Activated T-helper 17 cell treated with anti-CD3 and anti-CD28 coated beads, Interleukin-2, amount 50 U/mL, for 72 hours (primary cell): Measurements from ENCODE around the gene ZNF787. TPM values are rescaled to one million over a fixed set of nuclear protein-coding genes. Genes with fewer than 3 reads are reported as not detected.

ENCODE experiments used
- ATAC-seq: fragments of 150-1000 bp; cut with Tn5 transposase; replicated peaks from 2 replicates; pipeline ENCODE4 v1.10.0; 2021; ENCODE audit warnings: mild to moderate bottlenecking, moderate library complexity
- H3K27ac Mint-ChIP-seq: one replicate; pipeline ENCODE4 v1.8.0; 2022; ENCODE audit warnings: mixed read lengths
- H3K27me3 Mint-ChIP-seq: one replicate; pipeline ENCODE4 v1.8.0; 2022; ENCODE audit warnings: mixed read lengths
- H3K36me3 Mint-ChIP-seq: one replicate; pipeline ENCODE4 v1.8.0; 2022; ENCODE audit warnings: low read depth, mild to moderate bottlenecking, mixed read lengths
- H3K4me1 Mint-ChIP-seq: one replicate; pipeline ENCODE4 v1.8.0; 2022; ENCODE audit warnings: mixed read lengths
- H3K4me3 Mint-ChIP-seq: one replicate; pipeline ENCODE4 v1.8.0; 2022; ENCODE audit warnings: mild to moderate bottlenecking, mixed read lengths
- H3K9me3 Mint-ChIP-seq: one replicate; pipeline ENCODE4 v1.8.0; 2022; ENCODE audit warnings: mixed read lengths
- total RNA-seq, 2 donors: library from RNA; stranded (reverse); gene quantifications; one replicate each; pipeline ENCODE4 v1.2.3, GENCODE V29; 2022

Gene ZNF787
- total RNA-seq: 10 to 100 TPM; 27.8 to 33.2 TPM

DNA sequence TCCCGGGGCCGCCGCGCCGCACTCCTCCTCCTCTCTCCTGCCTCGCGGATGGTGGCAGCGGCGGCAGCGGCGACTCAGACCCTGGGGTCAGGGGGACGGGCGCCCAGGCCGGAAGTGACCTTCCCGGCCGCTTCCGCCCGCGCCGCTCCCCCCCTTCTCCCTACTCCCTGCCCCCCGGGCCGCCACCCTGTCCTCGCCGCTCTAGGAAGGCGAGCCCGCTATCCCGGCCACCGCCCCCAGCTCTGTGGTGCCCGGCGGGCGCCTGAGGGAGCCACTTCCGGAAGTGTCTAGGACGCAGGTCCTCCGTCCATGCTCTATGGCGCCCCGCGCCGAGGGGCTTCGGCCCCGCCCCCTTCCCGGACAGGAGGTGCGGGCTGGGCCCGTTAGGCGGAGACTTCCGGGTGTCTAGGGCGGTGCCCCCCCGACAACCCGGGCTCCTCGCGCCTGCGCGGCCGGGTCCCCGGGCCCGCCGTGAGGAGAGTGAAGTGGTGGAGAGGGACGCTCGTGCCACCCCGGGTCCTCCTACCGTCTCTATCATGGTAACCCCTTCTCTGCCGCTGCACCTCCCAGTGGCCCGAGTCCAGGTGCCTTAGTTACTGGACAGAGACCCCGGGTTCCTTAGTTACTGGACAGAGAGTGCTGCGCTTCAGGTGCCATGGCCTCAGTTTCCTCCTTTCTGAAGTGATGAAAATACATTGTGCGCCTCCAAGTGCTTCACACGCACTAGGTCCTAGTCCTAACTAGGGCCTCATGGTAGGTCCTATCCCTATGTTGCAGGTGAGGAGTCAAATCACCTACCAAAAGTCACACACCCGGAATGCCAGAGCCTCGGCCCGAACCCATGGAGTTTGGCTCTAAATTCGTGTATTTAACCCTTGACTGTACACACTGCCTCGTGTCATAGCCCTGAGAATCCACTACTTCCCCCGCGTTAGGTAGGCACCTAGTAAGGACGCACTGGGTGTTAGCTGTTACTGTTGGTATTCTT lies at the start of gene ZNF787:
TSS of gene ZNF787 (minus strand) at position 116 of the 988 bp plus-strand sequence. CDS start 18,078 bp downstream, outside the sequence.
- H3K27ac Mint-ChIP-seq: peak within 1 kb of the TSS; percentile 91
- H3K4me1 Mint-ChIP-seq: no peaks in the 10 kb centered on the region
- ATAC-seq: peak; percentile 87
- no peaks in the 10 kb centered on the region for H3K27me3 Mint-ChIP-seq
- H3K36me3 Mint-ChIP-seq: peaks cover 10% of the 10 kb centered on the region
- H3K9me3 Mint-ChIP-seq: no peaks in the 10 kb centered on the region
- H3K4me3 Mint-ChIP-seq: peak within 1 kb of the TSS; percentile 86

DNA sequence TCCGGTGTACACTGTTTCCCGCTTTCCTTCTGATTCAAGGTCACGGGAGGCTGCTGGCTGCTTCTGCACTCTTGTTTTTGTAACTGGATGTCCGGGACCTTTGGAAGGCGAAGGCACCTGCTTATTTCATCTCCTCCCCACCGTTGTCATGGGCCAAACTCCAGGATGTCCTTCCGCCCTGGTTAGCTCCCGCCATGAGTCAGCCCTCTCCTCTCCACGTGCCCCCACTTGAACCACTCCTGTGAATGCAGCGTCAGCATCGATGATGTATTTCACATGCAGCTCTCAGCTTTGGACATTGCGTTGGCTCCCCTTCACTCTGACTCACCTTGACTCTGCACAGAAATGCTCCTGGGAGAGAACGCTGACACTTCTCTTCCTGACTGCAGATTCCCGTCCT lies 49.2 kb upstream of the ZNF787 start:
- Mint-ChIP-seq H3K4me1 (no peaks in the 10 kb centered on the region), H3K36me3 (no peaks in the 10 kb centered on the region), H3K27ac (no peak overlapping the region), H3K4me3 (no peak overlapping the region), H3K9me3 (no peaks in the 10 kb centered on the region), H3K27me3 (peaks cover 18% of the 10 kb centered on the region)
- no peak for ATAC-seq

DNA sequence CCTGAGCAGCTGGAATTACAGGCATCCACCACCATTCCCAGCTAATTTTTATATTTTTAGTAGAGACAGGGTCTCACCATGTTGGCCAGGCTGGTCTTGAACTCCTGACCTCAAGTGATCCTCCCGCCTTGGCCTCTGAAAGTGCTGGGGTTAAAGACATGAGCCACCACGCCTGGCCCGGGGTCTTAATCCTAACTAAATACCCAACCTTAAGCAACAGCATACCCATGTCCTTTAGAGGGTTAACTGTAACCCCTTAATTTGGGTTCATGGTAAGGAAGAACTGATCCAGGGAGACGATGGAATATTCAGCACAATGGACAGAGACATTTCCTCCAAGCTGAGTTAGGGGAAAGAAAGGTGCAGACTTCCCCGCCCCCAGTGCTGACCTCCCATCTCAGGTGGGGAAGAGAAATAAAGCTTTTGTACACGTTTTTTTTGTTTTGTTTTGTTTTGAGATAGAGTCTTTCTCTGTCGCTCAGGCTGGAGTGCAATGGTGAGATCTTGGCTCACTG lies 46.0 kb upstream of the ZNF787 start:
- Mint-ChIP-seq H3K9me3 (no peaks in the 10 kb centered on the region), H3K36me3 (no peaks in the 10 kb centered on the region), H3K4me3 (no peak overlapping the region), H3K27me3 (peaks cover 12% of the 10 kb centered on the region), H3K27ac (no peak overlapping the region), H3K4me1 (peaks cover 3% of the 10 kb centered on the region)
- no peak for ATAC-seq

DNA sequence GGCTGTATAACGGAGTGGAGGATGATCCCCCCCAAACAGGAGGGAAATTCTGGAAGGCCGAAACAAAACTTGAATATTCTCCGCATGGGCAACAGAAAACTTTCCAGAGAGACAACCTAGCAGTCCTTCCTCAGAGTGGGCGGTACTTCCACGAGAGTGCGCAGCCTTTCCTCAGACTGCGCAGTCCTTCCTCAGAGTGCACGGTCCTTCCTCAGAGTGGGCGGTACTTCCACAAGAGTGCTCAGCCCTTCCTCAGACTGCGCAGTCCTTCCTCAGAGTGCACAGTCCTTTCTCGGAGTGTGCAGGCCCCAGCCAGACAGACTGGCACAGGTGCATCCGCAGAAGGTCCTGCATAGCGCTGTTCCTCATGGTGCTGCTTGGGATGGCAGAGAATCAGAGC lies 42.0 kb upstream of the ZNF787 start:
- H3K27me3 Mint-ChIP-seq: peaks cover 4% of the 10 kb centered on the region
- H3K4me1 Mint-ChIP-seq: peaks cover 13% of the 10 kb centered on the region
- peaks cover 23% of the 10 kb centered on the region for H3K36me3 Mint-ChIP-seq
- no peak overlapping the region for H3K4me3 Mint-ChIP-seq
- no peak for ATAC-seq
- H3K27ac Mint-ChIP-seq: no peak overlapping the region
- no peaks in the 10 kb centered on the region for H3K9me3 Mint-ChIP-seq

DNA sequence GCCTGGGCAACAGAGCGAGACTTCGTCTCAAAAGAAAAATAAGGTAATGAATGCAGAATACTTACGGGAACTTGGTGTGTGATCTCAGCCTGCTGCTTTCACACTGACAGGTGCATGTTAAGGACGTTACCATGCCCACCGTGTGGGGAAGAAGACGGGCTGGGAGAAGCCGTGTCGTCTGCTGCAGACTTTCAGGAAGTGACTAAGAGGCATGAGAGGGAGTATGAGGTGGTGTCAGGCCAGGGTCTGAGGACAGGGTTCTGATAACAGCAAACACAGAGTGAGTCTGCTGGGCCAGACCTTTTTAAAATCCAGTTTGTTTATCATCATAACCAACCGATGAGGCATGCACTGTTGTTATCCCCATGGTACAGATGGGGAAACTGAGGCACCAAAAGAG lies 41.2 kb upstream of the ZNF787 start:
- Mint-ChIP-seq H3K27me3 (peaks cover 4% of the 10 kb centered on the region), H3K27ac (peak overlapping the region; percentile 33)

DNA sequence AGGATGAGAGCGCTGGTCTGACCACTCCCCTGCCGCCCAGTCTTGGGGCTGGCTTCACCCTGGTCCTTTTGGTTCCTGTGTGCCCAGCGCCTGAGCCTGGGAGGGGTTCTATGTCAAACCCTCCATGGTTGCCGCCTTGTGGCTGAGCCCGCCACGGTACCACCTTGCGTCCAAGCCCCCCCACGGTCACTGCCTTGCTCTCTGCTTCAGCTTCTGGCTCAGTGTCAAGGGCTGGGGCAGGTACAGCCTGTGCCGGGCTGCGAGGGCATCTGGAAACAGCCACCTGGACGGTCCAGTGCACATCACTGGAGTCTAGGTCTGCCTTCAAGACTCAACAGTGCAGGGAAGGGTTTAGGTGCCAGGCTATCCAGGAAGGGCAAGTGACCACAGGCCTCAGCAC lies 40.4 kb upstream of the ZNF787 start:
- Mint-ChIP-seq H3K36me3 (peaks cover 39% of the 10 kb centered on the region), H3K27ac (no peak overlapping the region), H3K9me3 (no peaks in the 10 kb centered on the region), H3K4me1 (peaks cover 13% of the 10 kb centered on the region), H3K27me3 (peaks cover 4% of the 10 kb centered on the region), H3K4me3 (no peak overlapping the region)
- ATAC-seq: no peak

More for the DNA sequence above, 41.2 kb upstream of the ZNF787 start:
- Mint-ChIP-seq H3K4me1 (peaks cover 13% of the 10 kb centered on the region), H3K4me3 (no peak overlapping the region), H3K9me3 (no peaks in the 10 kb centered on the region), H3K36me3 (peaks cover 32% of the 10 kb centered on the region)
- peak; percentile 78 for ATAC-seq

DNA sequence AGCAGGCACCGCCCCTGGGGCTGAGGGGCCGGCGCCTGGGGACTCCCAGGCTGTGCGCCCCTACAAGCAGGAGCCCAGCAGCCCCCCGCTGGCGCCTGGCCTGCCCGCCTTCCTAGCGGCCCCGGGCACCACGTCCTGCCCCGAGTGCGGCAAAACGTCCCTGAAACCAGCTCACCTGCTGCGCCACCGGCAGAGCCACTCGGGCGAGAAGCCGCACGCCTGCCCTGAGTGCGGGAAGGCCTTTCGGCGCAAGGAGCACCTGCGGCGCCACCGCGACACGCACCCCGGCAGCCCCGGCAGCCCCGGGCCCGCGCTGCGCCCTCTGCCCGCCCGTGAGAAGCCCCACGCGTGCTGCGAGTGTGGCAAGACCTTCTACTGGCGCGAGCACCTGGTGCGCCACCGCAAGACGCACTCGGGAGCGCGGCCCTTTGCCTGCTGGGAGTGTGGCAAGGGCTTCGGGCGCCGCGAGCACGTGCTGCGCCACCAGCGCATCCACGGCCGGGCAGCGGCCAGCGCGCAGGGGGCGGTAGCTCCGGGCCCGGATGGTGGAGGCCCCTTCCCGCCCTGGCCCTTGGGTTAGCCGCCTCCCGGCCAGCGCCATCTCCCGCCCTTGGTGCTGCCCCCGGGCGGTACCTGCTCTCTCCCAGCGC lies 38.7 kb upstream of the ZNF787 start:
- H3K9me3 Mint-ChIP-seq: no peaks in the 10 kb centered on the region
- H3K27ac Mint-ChIP-seq: no peak overlapping the region
- H3K27me3 Mint-ChIP-seq: peaks cover under 1% of the 10 kb centered on the region

DNA sequence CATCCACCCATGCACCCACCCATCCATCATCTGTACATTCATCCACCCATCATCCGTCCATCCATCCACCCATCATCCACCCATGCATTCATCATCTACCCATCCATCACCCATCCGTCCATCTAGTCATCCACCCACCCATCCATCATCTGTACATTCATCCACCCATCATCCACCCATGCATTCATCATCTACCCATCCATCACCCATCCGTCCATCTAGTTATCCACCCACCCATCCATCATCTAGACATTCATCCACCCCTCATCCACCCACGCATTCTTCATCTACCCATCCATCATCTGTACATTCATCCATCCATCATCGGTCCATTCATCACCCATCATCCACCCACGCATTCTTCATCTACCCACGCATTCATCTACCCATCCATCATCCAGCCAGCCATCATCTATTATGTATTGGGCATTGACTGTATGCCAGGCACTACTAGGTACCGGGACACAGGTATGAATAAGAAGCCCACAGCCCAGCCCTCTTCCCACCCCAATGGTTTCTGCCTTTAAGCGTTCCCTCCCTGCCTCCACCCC lies 38.0 kb upstream of the ZNF787 start:
- Mint-ChIP-seq H3K9me3 (no peaks in the 10 kb centered on the region), H3K4me1 (peaks cover 13% of the 10 kb centered on the region), H3K27ac (no peak overlapping the region), H3K4me3 (no peak overlapping the region), H3K36me3 (peaks cover 58% of the 10 kb centered on the region), H3K27me3 (no peaks in the 10 kb centered on the region)
- ATAC-seq: peak; percentile 38

More for the DNA sequence above, 38.7 kb upstream of the ZNF787 start:
- H3K4me3 Mint-ChIP-seq: no peak overlapping the region
- peaks cover 57% of the 10 kb centered on the region for H3K36me3 Mint-ChIP-seq
- H3K4me1 Mint-ChIP-seq: peaks cover 13% of the 10 kb centered on the region
- ATAC-seq: no peak

DNA sequence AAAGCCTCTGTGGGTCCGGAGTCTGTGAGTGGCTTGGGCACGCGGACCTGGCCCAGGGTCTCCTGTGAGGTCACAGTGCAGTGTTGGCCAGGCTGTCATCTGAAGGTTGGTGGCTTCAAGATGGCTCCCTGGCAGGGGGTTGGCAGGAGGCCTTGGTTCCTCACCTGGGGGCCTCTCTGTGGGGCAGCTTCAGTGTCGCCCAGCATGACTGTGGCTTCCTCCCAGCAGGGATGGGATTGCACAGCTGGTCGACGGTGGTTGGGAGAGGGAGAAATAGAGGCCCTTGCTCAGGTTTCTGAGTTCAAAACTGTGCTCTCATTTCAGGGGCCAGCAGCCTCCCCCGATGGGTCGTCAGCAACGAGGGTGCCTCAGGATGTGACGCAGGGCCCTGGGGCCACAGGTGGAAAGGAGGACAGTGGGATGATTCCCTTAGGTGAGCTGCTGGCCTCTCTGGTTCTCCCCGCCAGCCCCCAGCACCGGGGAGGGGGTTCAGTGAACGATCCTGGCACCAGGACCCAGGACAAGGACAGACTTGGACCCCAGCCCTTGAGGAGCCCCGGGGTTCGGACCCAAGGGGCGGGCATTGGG lies 37.2 kb upstream of the ZNF787 start:
- H3K36me3 Mint-ChIP-seq: peaks cover 67% of the 10 kb centered on the region
- no peak overlapping the region for H3K27ac Mint-ChIP-seq
- peaks cover 19% of the 10 kb centered on the region for H3K4me1 Mint-ChIP-seq
- H3K27me3 Mint-ChIP-seq: no peaks in the 10 kb centered on the region
- no peak for ATAC-seq
- H3K4me3 Mint-ChIP-seq: no peak overlapping the region
- H3K9me3 Mint-ChIP-seq: no peaks in the 10 kb centered on the region

DNA sequence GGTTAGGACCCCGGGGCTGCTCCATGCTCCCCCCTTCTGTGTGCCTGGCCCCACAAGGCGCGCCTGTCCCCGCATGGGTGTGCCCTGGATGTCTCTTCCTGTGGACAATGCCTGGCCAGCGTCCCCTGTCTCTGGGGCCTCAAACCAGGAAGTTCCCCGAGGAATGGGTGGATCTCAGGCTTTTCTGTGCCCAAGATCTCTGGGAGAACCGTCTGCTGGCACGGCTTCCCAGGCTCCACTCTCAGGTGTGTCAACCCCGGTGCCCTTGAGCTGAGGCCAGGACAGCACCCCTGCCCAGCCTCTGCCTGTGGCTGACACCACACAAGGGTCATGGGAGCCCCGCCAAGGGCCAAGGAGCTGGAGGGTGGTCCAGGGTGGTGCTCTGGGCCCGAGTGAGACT lies 35.7 kb upstream of the ZNF787 start:
- H3K27ac Mint-ChIP-seq: no peak overlapping the region
- peaks cover 17% of the 10 kb centered on the region for H3K4me1 Mint-ChIP-seq
- peaks cover 76% of the 10 kb centered on the region for H3K36me3 Mint-ChIP-seq
- no peak overlapping the region for H3K4me3 Mint-ChIP-seq
- H3K27me3 Mint-ChIP-seq: no peaks in the 10 kb centered on the region
- no peaks in the 10 kb centered on the region for H3K9me3 Mint-ChIP-seq
- no peak for ATAC-seq

DNA sequence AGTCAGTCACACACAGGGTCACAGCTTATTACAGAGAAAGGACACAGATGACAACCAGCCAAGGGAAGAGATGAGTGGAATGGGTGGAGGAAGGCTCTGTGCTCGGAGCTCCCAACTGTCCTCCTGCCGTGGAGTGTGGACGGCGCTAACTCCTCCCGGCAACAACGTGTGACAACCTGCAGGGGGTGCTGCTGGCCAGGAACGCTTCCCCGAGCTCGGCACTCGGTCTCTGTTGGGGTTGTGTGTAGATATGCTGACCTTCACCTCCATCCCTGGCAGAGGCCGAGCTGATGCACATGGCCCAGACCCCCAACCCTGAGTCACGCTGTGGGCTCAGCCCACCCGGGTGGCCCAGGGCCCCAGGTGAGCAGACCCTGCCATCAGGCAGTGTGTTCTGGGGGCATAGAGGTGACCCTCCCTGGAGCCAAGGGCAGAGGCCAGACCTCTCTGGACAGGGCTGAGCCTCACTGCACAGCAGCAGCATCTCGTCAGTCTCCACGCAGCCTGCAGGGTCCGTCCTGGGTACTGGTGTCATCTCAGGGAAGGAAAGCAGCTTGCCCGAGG lies 34.1 kb upstream of the ZNF787 start:
- no peaks in the 10 kb centered on the region for H3K9me3 Mint-ChIP-seq
- H3K27me3 Mint-ChIP-seq: no peaks in the 10 kb centered on the region
- no peak overlapping the region for H3K27ac Mint-ChIP-seq
- peak; percentile 19 for ATAC-seq
- H3K36me3 Mint-ChIP-seq: peaks cover 73% of the 10 kb centered on the region
- H3K4me1 Mint-ChIP-seq: peaks cover 19% of the 10 kb centered on the region
- no peak overlapping the region for H3K4me3 Mint-ChIP-seq

DNA sequence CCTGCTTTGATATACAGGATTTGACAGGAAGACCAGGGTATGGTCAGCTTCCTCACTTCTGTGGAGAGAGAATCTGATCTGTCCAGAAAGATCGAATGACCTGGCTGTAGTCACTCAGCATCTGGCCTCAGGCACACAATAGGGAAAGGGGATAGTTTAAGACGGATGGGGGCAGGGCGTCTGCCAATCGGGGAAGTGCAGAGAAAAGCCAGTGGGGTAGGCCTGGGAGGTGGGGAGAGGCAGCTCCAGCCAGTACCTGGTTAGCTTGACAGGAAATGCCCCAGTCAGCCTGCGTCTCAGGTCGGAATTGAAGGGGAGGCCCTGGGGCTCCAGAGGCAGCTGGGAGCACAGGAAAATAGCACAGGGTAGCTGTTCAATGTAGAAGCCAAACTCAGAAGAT lies 32.4 kb upstream of the ZNF787 start:
- no peak overlapping the region for H3K4me3 Mint-ChIP-seq
- H3K27ac Mint-ChIP-seq: peak overlapping the region; percentile 74
- peaks cover 72% of the 10 kb centered on the region for H3K36me3 Mint-ChIP-seq
- no peaks in the 10 kb centered on the region for H3K27me3 Mint-ChIP-seq
- no peak for ATAC-seq
- no peaks in the 10 kb centered on the region for H3K9me3 Mint-ChIP-seq
- peaks cover 12% of the 10 kb centered on the region for H3K4me1 Mint-ChIP-seq

DNA sequence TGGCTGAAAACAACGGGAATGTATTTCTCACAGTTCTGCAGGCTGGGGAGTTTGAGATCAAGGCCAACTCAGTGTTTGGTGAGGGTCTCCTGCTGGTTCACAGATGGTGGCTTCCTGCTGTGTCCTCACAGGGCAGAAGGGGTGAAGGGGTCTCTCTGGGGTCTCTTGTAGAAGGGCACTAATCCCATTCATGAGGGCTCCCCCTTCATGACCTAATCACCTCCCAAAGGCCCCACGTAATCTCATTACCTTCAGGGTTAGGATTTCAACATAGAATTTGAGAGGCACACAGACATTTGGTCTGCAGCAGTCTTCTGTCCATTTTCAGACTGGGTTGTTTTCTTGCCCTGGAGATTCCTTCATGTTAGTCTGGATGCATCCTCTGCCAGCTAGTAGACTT lies 31.5 kb upstream of the ZNF787 start:
- Mint-ChIP-seq H3K27ac (no peak overlapping the region), H3K4me1 (peaks cover 12% of the 10 kb centered on the region), H3K36me3 (peaks cover 72% of the 10 kb centered on the region), H3K27me3 (no peaks in the 10 kb centered on the region), H3K4me3 (no peak overlapping the region), H3K9me3 (no peaks in the 10 kb centered on the region)
- no peak for ATAC-seq

DNA sequence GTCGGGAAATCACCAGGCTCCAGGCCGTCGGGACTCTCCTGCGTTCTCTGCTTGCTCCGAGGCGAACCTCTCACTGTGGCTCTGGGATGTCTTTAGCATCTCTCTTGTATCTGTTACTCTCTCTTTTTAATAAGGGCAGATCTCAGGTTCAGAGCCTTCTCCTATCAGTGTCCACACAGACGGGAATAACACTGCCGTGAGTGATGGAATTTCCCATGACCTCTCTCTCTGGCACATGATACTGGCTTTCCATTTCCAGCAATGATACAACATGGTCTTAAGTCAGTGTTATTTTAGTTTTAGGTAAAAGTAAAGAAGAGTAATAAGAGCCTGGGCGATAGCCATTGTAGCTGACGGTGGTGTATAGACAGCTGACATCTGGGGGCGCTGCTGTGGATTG lies 29.3 kb upstream of the ZNF787 start:
- no peaks in the 10 kb centered on the region for H3K9me3 Mint-ChIP-seq
- peaks cover 59% of the 10 kb centered on the region for H3K36me3 Mint-ChIP-seq
- no peak overlapping the region for H3K4me3 Mint-ChIP-seq
- ATAC-seq: no peak
- H3K27ac Mint-ChIP-seq: no peak overlapping the region
- H3K27me3 Mint-ChIP-seq: no peaks in the 10 kb centered on the region
- H3K4me1 Mint-ChIP-seq: peaks cover 12% of the 10 kb centered on the region
